ENCODE measurements around the gene FGF9.

The FGF9 gene

GRCh38 chr13:21670006-21670882, 629 bp upstream of the FGF9 start:
- H3K9me3 Mint-ChIP-seq: no peaks in the 10 kb centered on the region
- DNase-seq: peak; percentile 82
- peaks cover 50% of the 10 kb centered on the region for H3K27me3 Mint-ChIP-seq
- peak overlapping the region; percentile 79 for H3K27ac Mint-ChIP-seq
- H3K4me3 Mint-ChIP-seq: peak overlapping the region; percentile 81
- H3K36me3 Mint-ChIP-seq (ENCODE audit: low read depth): no peaks in the 10 kb centered on the region
- H3K4me1 Mint-ChIP-seq (ENCODE audit: low read depth): peaks cover 50% of the 10 kb centered on the region

- peak; percentile 40 for DNase-seq
- H3K36me3 Mint-ChIP-seq (ENCODE audit: low read depth): no peaks in the 10 kb centered on the region
- H3K27ac Mint-ChIP-seq: no peak overlapping the region
- H3K4me3 Mint-ChIP-seq: peak overlapping the region; percentile 81
- peaks cover 60% of the 10 kb centered on the region for H3K4me1 Mint-ChIP-seq (ENCODE audit: low read depth)
- H3K27me3 Mint-ChIP-seq: peaks cover 62% of the 10 kb centered on the region
- no peaks in the 10 kb centered on the region for H3K9me3 Mint-ChIP-seq
Measured at GRCh38 chr13:21671620-21672286, 880 bp downstream of the FGF9 start.

GRCh38 chr13:21672287-21672680, 1.4 kb downstream of the FGF9 start:
- Mint-ChIP-seq H3K36me3 (ENCODE audit: low read depth) (no peaks in the 10 kb centered on the region), H3K27me3 (peaks cover 65% of the 10 kb centered on the region), H3K27ac (no peak overlapping the region), H3K9me3 (no peaks in the 10 kb centered on the region), H3K4me3 (peak overlapping the region; percentile 81), H3K4me1 (ENCODE audit: low read depth) (peaks cover 60% of the 10 kb centered on the region)
- DNase-seq: no peak

GRCh38 chr13:21672796-21673538, 2.1 kb downstream of the FGF9 start:
- peaks cover 64% of the 10 kb centered on the region for H3K27me3 Mint-ChIP-seq
- H3K4me3 Mint-ChIP-seq: peak overlapping the region; percentile 81
- no peaks in the 10 kb centered on the region for H3K9me3 Mint-ChIP-seq
- peaks cover 60% of the 10 kb centered on the region for H3K4me1 Mint-ChIP-seq (ENCODE audit: low read depth)
- H3K27ac Mint-ChIP-seq: no peak overlapping the region
- DNase-seq: peak; percentile 40
- H3K36me3 Mint-ChIP-seq (ENCODE audit: low read depth): no peaks in the 10 kb centered on the region

- H3K27me3 Mint-ChIP-seq: peaks cover 59% of the 10 kb centered on the region
- H3K4me1 Mint-ChIP-seq (ENCODE audit: low read depth): peaks cover 57% of the 10 kb centered on the region
- DNase-seq: no peak
- peak overlapping the region; percentile 81 for H3K4me3 Mint-ChIP-seq
- H3K36me3 Mint-ChIP-seq (ENCODE audit: low read depth): no peaks in the 10 kb centered on the region
- no peaks in the 10 kb centered on the region for H3K9me3 Mint-ChIP-seq
- H3K27ac Mint-ChIP-seq: no peak overlapping the region
Measured at GRCh38 chr13:21673539-21673788, 2.6 kb downstream of the FGF9 start.

- Mint-ChIP-seq H3K27me3 (peaks cover 54% of the 10 kb centered on the region), H3K4me1 (ENCODE audit: low read depth) (peaks cover 52% of the 10 kb centered on the region), H3K9me3 (no peaks in the 10 kb centered on the region), H3K36me3 (ENCODE audit: low read depth) (no peaks in the 10 kb centered on the region), H3K27ac (no peak overlapping the region), H3K4me3 (peak overlapping the region; percentile 78)
- DNase-seq: peak; percentile 72
Measured at GRCh38 chr13:21673789-21674489, 3.1 kb downstream of the FGF9 start.

GRCh38 chr13:21674490-21675009, 3.7 kb downstream of the FGF9 start:
- Mint-ChIP-seq H3K36me3 (ENCODE audit: low read depth) (no peaks in the 10 kb centered on the region), H3K27ac (no peak overlapping the region), H3K4me1 (ENCODE audit: low read depth) (peaks cover 46% of the 10 kb centered on the region), H3K9me3 (no peaks in the 10 kb centered on the region), H3K4me3 (peak overlapping the region; percentile 77), H3K27me3 (peaks cover 48% of the 10 kb centered on the region)
- peak; percentile 55 for DNase-seq

GRCh38 chr13:21675095-21675991, 4.5 kb downstream of the FGF9 start:
- DNase-seq: peak; percentile 63
- Mint-ChIP-seq H3K4me1 (ENCODE audit: low read depth) (peaks cover 44% of the 10 kb centered on the region), H3K4me3 (peak overlapping the region; percentile 74), H3K9me3 (no peaks in the 10 kb centered on the region), H3K27me3 (peaks cover 48% of the 10 kb centered on the region), H3K36me3 (ENCODE audit: low read depth) (no peaks in the 10 kb centered on the region), H3K27ac (no peak overlapping the region)

- H3K4me1 Mint-ChIP-seq (ENCODE audit: low read depth): peaks cover 33% of the 10 kb centered on the region
- no peak overlapping the region for H3K27ac Mint-ChIP-seq
- H3K27me3 Mint-ChIP-seq: peaks cover 41% of the 10 kb centered on the region
- H3K36me3 Mint-ChIP-seq (ENCODE audit: low read depth): no peaks in the 10 kb centered on the region
- no peak for DNase-seq
- H3K4me3 Mint-ChIP-seq: no peak overlapping the region
- H3K9me3 Mint-ChIP-seq: no peaks in the 10 kb centered on the region
Measured at GRCh38 chr13:21676611-21677021, 5.7 kb downstream of the FGF9 start.

- H3K36me3 Mint-ChIP-seq (ENCODE audit: low read depth): peaks cover 3% of the 10 kb centered on the region
- H3K27me3 Mint-ChIP-seq: peaks cover 36% of the 10 kb centered on the region
Measured at GRCh38 chr13:21677075-21677623, 6.3 kb downstream of the FGF9 start.

GRCh38 chr13:21683034-21683733, 12.3 kb downstream of the FGF9 start:
- Mint-ChIP-seq H3K36me3 (ENCODE audit: low read depth) (peaks cover 4% of the 10 kb centered on the region), H3K4me1 (ENCODE audit: low read depth) (peaks cover 20% of the 10 kb centered on the region), H3K27me3 (no peaks in the 10 kb centered on the region), H3K27ac (no peak overlapping the region), H3K9me3 (no peaks in the 10 kb centered on the region), H3K4me3 (no peak overlapping the region)
- no peak for DNase-seq

More at GRCh38 chr13:21677075-21677623, 6.3 kb downstream of the FGF9 start:
- Mint-ChIP-seq H3K4me3 (no peak overlapping the region), H3K4me1 (ENCODE audit: low read depth) (peaks cover 27% of the 10 kb centered on the region), H3K27ac (no peak overlapping the region), H3K9me3 (no peaks in the 10 kb centered on the region)
- no peak for DNase-seq

- Mint-ChIP-seq H3K27me3 (no peaks in the 10 kb centered on the region), H3K9me3 (no peaks in the 10 kb centered on the region), H3K4me3 (no peak overlapping the region), H3K36me3 (ENCODE audit: low read depth) (peaks cover 4% of the 10 kb centered on the region), H3K27ac (no peak overlapping the region), H3K4me1 (ENCODE audit: low read depth) (peaks cover 20% of the 10 kb centered on the region)
- no peak for DNase-seq
Measured at GRCh38 chr13:21684576-21684975, 13.7 kb downstream of the FGF9 start.

Measured in activated T-cell treated with anti-CD3 and anti-CD28 coated beads, Interleukin-2, amount 50 U/mL, for 24 hours (primary cell).